Keratinocyte (primary cell): ENCODE results near the gene MMAA. TPM values are rescaled to one million over a fixed set of nuclear protein-coding genes. Genes with fewer than 3 reads are reported as not detected.
A peak's percentile ranks its signal among the peaks of the same experiment; 100 is the strongest.
"Not testable (repeated sequence)": the region's sequence is repeated elsewhere in the genome, so short reads cannot be mapped to it uniquely, and the experiment has no call there.

Source experiments
- DNase-seq: peaks from one replicate; pipeline ENCODE4 v3.0.0-alpha.2; 2011; ENCODE audit warnings: low read depth, missing footprints, low spot score
- FAIRE-seq: peaks from 2 replicates; lab custom pipeline; 2011; peaks lifted over from hg19 to GRCh38; lab: Jason Lieb, UNC
- H2AFZ ChIP-seq: 2 replicates; pipeline ENCODE4 v1.6.0; 2012; ENCODE audit warnings: low read length, control low read depth, inconsistent platforms; ENCODE audit not compliant: control insufficient read depth
- H3K27ac ChIP-seq: 2 replicates; pipeline ENCODE4 v1.5.1; 2011; ENCODE audit warnings: low read length; ENCODE audit not compliant: control insufficient read depth, insufficient read depth
- H3K27me3 ChIP-seq: 3 replicates; pipeline ENCODE4 v1.6.0; 2011; ENCODE audit warnings: low read length; ENCODE audit not compliant: control insufficient read depth, insufficient read depth; ENCODE audit errors: extremely low read depth
- H3K36me3 ChIP-seq, 2 experiments: 2 replicates in 1 of 2; 3 replicates in 1 of 2; pipeline ENCODE4 v1.5.1; 2011; ENCODE audit warnings: low read length in 2 of 2, mild to moderate bottlenecking in 1 of 2; ENCODE audit not compliant: control insufficient read depth in 2 of 2, insufficient read depth in 2 of 2; ENCODE audit errors: extremely low read depth in 1 of 2
- H3K4me1 ChIP-seq: 3 replicates; pipeline ENCODE4 v1.5.1; 2011; ENCODE audit warnings: low read length; ENCODE audit not compliant: control insufficient read depth, insufficient read depth; ENCODE audit errors: extremely low read depth
- H3K4me2 ChIP-seq: 3 replicates; pipeline ENCODE4 v1.6.0; 2011; ENCODE audit warnings: low read depth, low read length; ENCODE audit not compliant: control insufficient read depth, insufficient read depth; ENCODE audit errors: extremely low read depth
- H3K4me3 ChIP-seq, 3 experiments: fragments of 200-600 bp in 1 of 3; sonication (generic) in 1 of 3; 2 replicates in 2 of 3; 3 replicates in 1 of 3; pipeline ENCODE4 v1.5.1; 2011 to 2016; ENCODE audit warnings: low read length in 3 of 3, mild to moderate bottlenecking in 3 of 3, control low read depth in 2 of 3, inconsistent platforms in 1 of 3, low read depth in 1 of 3, mixed read lengths in 1 of 3, mixed run types in 1 of 3, moderate library complexity in 1 of 3; ENCODE audit not compliant: control insufficient read depth in 2 of 3, insufficient read depth in 2 of 3; ENCODE audit errors: extremely low read depth in 1 of 3
- H3K79me2 ChIP-seq: 2 replicates; pipeline ENCODE4 v1.6.0; 2012; ENCODE audit warnings: low read length; ENCODE audit not compliant: control insufficient read depth, insufficient read depth
- H3K9ac ChIP-seq: 3 replicates; pipeline ENCODE4 v1.6.0; 2011; ENCODE audit warnings: low read length; ENCODE audit not compliant: control insufficient read depth, insufficient read depth; ENCODE audit errors: extremely low read depth
- H3K9me1 ChIP-seq: 3 replicates; pipeline ENCODE4 v1.6.0; 2011; ENCODE audit warnings: low read length; ENCODE audit not compliant: control insufficient read depth, insufficient read depth; ENCODE audit errors: extremely low read depth
- H3K9me3 ChIP-seq: 2 replicates; pipeline ENCODE4 v1.5.1; 2012; ENCODE audit warnings: low read depth, low read length; ENCODE audit not compliant: control insufficient read depth
- H4K20me1 ChIP-seq: 3 replicates; pipeline ENCODE4 v1.6.0; 2011; ENCODE audit warnings: low read length; ENCODE audit not compliant: control insufficient read depth, insufficient read depth; ENCODE audit errors: extremely low read depth
- EZH2 ChIP-seq: IDR thresholded peaks from one replicate; pipeline ENCODE4 v1.6.1; 2012; ENCODE audit warnings: inconsistent platforms, mild to moderate bottlenecking, low read length, moderate library complexity
- dilution Hi-C: fragments of 300-500 bp; cut with MboI; formaldehyde crosslinking; loops from one replicate; pipeline ENCODE4 v1.7.0; 2020; ENCODE audit warnings: low sequenced_read_pairs; ENCODE audit not compliant: extremely low pct_ligation_motif_present
- polyA minus RNA-seq, 3 experiments: library from RNA; depleted of rRNA, polyadenylated mRNA; stranded (reverse); fragments of >200 nt; gene quantifications; 1 replicate in 1 of 3; 2 replicates in 1 of 3; 3 replicates in 1 of 3; pipeline ENCODE4 v1.2.3, GENCODE V29; 2011
- polyA plus RNA-seq, 5 experiments: library from polyadenylated mRNA; depleted of rRNA in 3 of 5; stranded (reverse) in 3 of 5; stranded (forward) in 1 of 5; unstranded in 1 of 5; fragments of >200 nt; gene quantifications; 1 replicate in 1 of 5; 2 replicates in 3 of 5; 3 replicates in 1 of 5; pipeline versions ENCODE4 v1.2.1 to v1.2.3, GENCODE V29; 2011 to 2012; ENCODE audit warnings: missing spikeins in 2 of 5, low read depth in 1 of 5, low replicate concordance in 1 of 5
- TF ChIP-seq, protein P1 (sequence below), 3 experiments: IDR thresholded peaks in 1 of 3; conservative IDR thresholded peaks in 1 of 3; optimal IDR thresholded peaks in 1 of 3; 2 replicates in 2 of 3; 3 replicates in 1 of 3; pipeline versions ENCODE3 to v1.5.1; 2011; ENCODE audit warnings: low read length in 3 of 3, mild to moderate bottlenecking in 3 of 3, moderate library complexity in 2 of 3, control low read depth in 1 of 3, inconsistent platforms in 1 of 3; ENCODE audit not compliant: insufficient read depth in 2 of 3; ENCODE audit errors: extremely low read depth in 1 of 3

The MMAA gene
- polyA plus RNA-seq (6.1 to 9.4 TPM (median 7.1 TPM) in 3 replicates), polyA minus RNA-seq (0.79 to 5.0 TPM (median 4.3 TPM) in 3 replicates)
- polyA plus RNA-seq (2011; ENCODE audit: low read depth) = 7.1 TPM
- 6.1 and 9.1 TPM in 2 replicates for polyA plus RNA-seq (2011; cell fraction: cytosol; rRNA removed)
- 7.8 and 9.9 TPM in 2 replicates for polyA plus RNA-seq (2011; cell fraction: nucleus; rRNA removed)
- 6.7 and 8.4 TPM in 2 replicates for polyA plus RNA-seq (2012; ENCODE audit: low replicate concordance)
- polyA minus RNA-seq (2011; cell fraction: cytosol; rRNA and poly(A)+ RNA removed) = 3.1 TPM
- polyA minus RNA-seq (2011; cell fraction: nucleus; rRNA and poly(A)+ RNA removed) = 3.6 and 6.9 TPM in 2 replicates

- H3K9me1 ChIP-seq = no peaks in the 10 kb centered on the region
- dilution Hi-C loops = loop anchor here (25.0 kb wide), 1 partner anchor 407 kb away; no protein-coding TSS in a partner anchor
- FAIRE-seq (no peak), DNase-seq (peak; percentile 30)
- peak within 1 kb of the TSS; percentile 93 for H2AFZ ChIP-seq
- H3K79me2 ChIP-seq = peaks cover 10% of the 10 kb centered on the region
- H4K20me1 ChIP-seq = no peaks in the 10 kb centered on the region
- H3K4me1 ChIP-seq = peaks cover 13% of the 10 kb centered on the region
- H3K9me3 ChIP-seq = no peaks in the 10 kb centered on the region
- H3K27me3 ChIP-seq = no peaks in the 10 kb centered on the region
- no peaks in the 10 kb centered on the region for H3K36me3 ChIP-seq
- peak within 1 kb of the TSS; percentile 94 for H3K4me2 ChIP-seq
- H3K9ac ChIP-seq = peak within 1 kb of the TSS; percentile 98
- peak within 1 kb of the TSS; percentile 97 for H3K27ac ChIP-seq
- TF ChIP-seq, protein P1, sequence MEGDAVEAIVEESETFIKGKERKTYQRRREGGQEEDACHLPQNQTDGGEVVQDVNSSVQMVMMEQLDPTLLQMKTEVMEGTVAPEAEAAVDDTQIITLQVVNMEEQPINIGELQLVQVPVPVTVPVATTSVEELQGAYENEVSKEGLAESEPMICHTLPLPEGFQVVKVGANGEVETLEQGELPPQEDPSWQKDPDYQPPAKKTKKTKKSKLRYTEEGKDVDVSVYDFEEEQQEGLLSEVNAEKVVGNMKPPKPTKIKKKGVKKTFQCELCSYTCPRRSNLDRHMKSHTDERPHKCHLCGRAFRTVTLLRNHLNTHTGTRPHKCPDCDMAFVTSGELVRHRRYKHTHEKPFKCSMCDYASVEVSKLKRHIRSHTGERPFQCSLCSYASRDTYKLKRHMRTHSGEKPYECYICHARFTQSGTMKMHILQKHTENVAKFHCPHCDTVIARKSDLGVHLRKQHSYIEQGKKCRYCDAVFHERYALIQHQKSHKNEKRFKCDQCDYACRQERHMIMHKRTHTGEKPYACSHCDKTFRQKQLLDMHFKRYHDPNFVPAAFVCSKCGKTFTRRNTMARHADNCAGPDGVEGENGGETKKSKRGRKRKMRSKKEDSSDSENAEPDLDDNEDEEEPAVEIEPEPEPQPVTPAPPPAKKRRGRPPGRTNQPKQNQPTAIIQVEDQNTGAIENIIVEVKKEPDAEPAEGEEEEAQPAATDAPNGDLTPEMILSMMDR (optimal IDR thresholded peaks at IDR 0.05 in 1 of 3, IDR thresholded peaks at IDR 0.05 in 1 of 3, conservative IDR thresholded peaks at IDR 0.05 in 1 of 3; ENCODE audit: extremely low read depth in 1 of 3, insufficient read depth in 2 of 3, low read length in 3 of 3) = peak; percentile 33 to 56 (median 53)
- no peak for TF ChIP-seq EZH2
- peak within 1 kb of the TSS; percentile 68 to 98 (median 94) for H3K4me3 ChIP-seq
These were observed at the start of gene MMAA for GRCh38 chr4:145618932-145619638. Gene MMAA, plus strand, starts transcription at chr4:145619385. Its CDS starts 19,755 bp downstream, at chr4:145639140.

- H4K20me1 ChIP-seq, H3K79me2 ChIP-seq, dilution Hi-C loops, H3K36me3 ChIP-seq, DNase-seq, H3K4me1 ChIP-seq, H3K27ac ChIP-seq, H3K4me3 ChIP-seq, H3K4me2 ChIP-seq, H3K9me3 ChIP-seq, H3K27me3 ChIP-seq, H3K9me1 ChIP-seq, H2AFZ ChIP-seq, FAIRE-seq, H3K9ac ChIP-seq: not testable (repeated sequence)
These were observed 44.6 kb upstream of the MMAA start for GRCh38 chr4:145574546-145574945.
